Small intestine (tissue), 7 donors: ENCODE results near the gene TTLL10. TPM values are rescaled to one million over a fixed set of nuclear protein-coding genes. Genes with fewer than 3 reads are reported as not detected.

ENCODE experiments used
- DNase-seq, 2 donors: peaks; one replicate each; pipeline versions ENCODE4 v3.0.0 to v3.0.0-alpha.2; 2013
- FAIRE-seq: peaks from 2 replicates; lab custom pipeline; 2012; peaks lifted over from hg19 to GRCh38; lab: Jason Lieb, UNC
- H3K27ac ChIP-seq, 3 donors: one replicate each; pipeline ENCODE4 v1.5.1; 2013; ENCODE audit warnings: low read length in 2 of 3, mild to moderate bottlenecking in 2 of 3, control low read depth in 1 of 3, inconsistent platforms in 1 of 3, low read depth in 1 of 3, moderate library complexity in 1 of 3
- H3K27me3 ChIP-seq, 3 donors: one replicate each; pipeline ENCODE4 v1.6.1; 2013; ENCODE audit warnings: low read length in 3 of 3, inconsistent platforms in 1 of 3; ENCODE audit not compliant: control insufficient read depth in 3 of 3, insufficient read depth in 3 of 3
- H3K36me3 ChIP-seq, 3 donors: one replicate each; pipeline ENCODE4 v1.6.1; 2013; ENCODE audit warnings: low read length in 3 of 3, inconsistent platforms in 1 of 3, low read depth in 1 of 3, mild to moderate bottlenecking in 1 of 3, moderate library complexity in 1 of 3; ENCODE audit not compliant: control insufficient read depth in 3 of 3, insufficient read depth in 2 of 3
- H3K4me1 ChIP-seq, 3 donors: one replicate each; pipeline ENCODE4 v1.6.1; 2013; ENCODE audit warnings: low read length in 2 of 3, inconsistent platforms in 1 of 3, low read depth in 1 of 3, mild to moderate bottlenecking in 1 of 3, moderate library complexity in 1 of 3; ENCODE audit not compliant: control insufficient read depth in 3 of 3, insufficient read depth in 2 of 3
- H3K4me3 ChIP-seq, 3 donors: one replicate each; pipeline ENCODE4 v1.5.1; 2013; ENCODE audit warnings: low read length in 3 of 3, control low read depth in 1 of 3, inconsistent platforms in 1 of 3, low read depth in 1 of 3, mild to moderate bottlenecking in 1 of 3, moderate library complexity in 1 of 3
- H3K9me3 ChIP-seq, 2 donors: one replicate each; pipeline ENCODE4 v1.6.1; 2013; ENCODE audit warnings: low read depth in 1 of 2, low read length in 1 of 2; ENCODE audit not compliant: control insufficient read depth in 2 of 2, insufficient read depth in 1 of 2
- WGBS, 3 donors: extraction: QIAGEN DNeasy Blood & Tissue Kit; methylation state at CpG; one replicate each; pipeline ENCODE4 v1.1.7; 2013; 5-methylcytosine and 5-hydroxymethylcytosine counted together
- polyA plus RNA-seq, 4 donors: library from polyadenylated mRNA; stranded (reverse) in 3 of 4; unstranded in 1 of 4; fragments of 200-250 nt in 3 of 4; fragments of 120-200 nt in 1 of 4; gene quantifications; one replicate each; pipeline versions ENCODE4 v1.2.1 to v1.2.3, GENCODE V29; 2013
- donor health status: healthy with polysubstance abuse.
- donor health status: control.
- donor health status: control.
- donor health status: Bipolar disorder and iron deficiency.
- donor health status: healthy.

Gene TTLL10
- polyA plus RNA-seq, 4 donors: 0.21 to 0.36 TPM; not detected in 2

- Histone ChIP-seq H3K4me3 (no peak overlapping the region), H3K27me3 (peaks cover 11 to 51% (median 14%) of the 10 kb centered on the region in 3 donors), H3K9me3 (no peaks in the 10 kb centered on the region), H3K27ac (no peak overlapping the region), H3K4me1 (peaks cover 0 to 44% (median 3%) of the 10 kb centered on the region in 3 donors), H3K36me3 (peaks cover 0 to 15% (median 0%) of the 10 kb centered on the region in 3 donors)
- no peak for FAIRE-seq
- DNase-seq: no peak
- WGBS, 3 donors: 61 to 88% (median 77%) methylated on average over 19 to 26 of the region's 26 CpGs
Measured at GRCh38 chr1:1241588-1242219, 68.0 kb downstream of the TTLL10 start.

DNA sequence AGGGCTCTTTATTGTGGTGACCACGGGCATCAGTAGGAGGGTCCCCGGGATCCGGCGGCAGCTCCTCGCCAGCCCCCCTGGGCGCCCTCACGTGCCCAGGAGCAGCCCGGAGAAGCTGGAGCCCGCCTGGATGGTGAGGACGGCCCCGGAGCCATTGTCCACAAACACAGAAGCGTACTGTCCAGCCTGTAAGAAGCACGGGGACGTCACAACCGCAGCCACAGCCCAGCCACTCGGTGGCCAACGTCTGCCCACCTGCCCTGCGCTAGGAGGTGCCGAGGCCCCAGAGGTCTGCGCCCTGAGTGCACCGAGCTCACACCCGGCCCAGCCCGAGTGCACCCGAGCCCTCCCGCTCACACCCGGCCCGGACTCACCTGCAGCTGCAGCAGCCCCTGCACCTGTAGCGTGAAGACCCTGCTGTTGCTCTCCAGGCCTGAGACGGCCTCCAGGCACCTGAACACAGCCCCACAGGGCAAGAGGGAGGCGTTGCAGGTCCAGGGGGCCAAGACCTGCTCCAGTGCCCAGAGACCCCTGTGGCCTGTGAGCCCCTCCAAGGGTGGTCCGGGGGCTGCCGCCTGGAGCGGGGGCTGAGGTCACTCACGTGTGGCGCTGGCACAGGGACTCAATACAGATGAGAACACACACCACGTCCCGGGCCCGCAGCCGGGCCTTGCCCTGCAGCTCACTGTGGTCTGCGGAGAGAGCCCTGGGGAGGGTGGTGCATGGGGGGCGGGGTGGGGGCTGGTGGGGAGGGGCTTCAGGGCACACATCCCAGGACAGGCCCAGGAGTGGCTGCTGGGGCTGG lies 69.0 kb downstream of the TTLL10 start:
- peaks cover 0 to 15% (median 0%) of the 10 kb centered on the region in 3 donors for H3K36me3 ChIP-seq
- WGBS, 3 donors: 72 to 90% (median 86%) methylated on average over 36 to 41 of the region's 41 CpGs
- peaks cover 0 to 34% (median 3%) of the 10 kb centered on the region in 3 donors for H3K4me1 ChIP-seq
- H3K27ac ChIP-seq: no peak overlapping the region
- no peak for FAIRE-seq
- H3K4me3 ChIP-seq: peak overlapping the region in 1 of 3 donors; percentile 70
- no peak for DNase-seq
- no peaks in the 10 kb centered on the region for H3K9me3 ChIP-seq
- peaks cover 15 to 55% (median 20%) of the 10 kb centered on the region in 3 donors for H3K27me3 ChIP-seq

GRCh38 chr1:1243266-1243660 lies 69.6 kb downstream of the TTLL10 start:
- FAIRE-seq: no peak
- peaks cover 0 to 15% (median 0%) of the 10 kb centered on the region in 3 donors for H3K36me3 ChIP-seq
- H3K4me3 ChIP-seq: peak overlapping the region in 2 of 3 donors; percentile 63 to 70
- peaks cover 0 to 28% (median 2%) of the 10 kb centered on the region in 3 donors for H3K4me1 ChIP-seq
- H3K27me3 ChIP-seq: peaks cover 12 to 52% (median 22%) of the 10 kb centered on the region in 3 donors
- no peak for DNase-seq
- 77 to 89% (median 88%) methylated on average over 12 to 23 of the region's 23 CpGs for WGBS, 3 donors
- no peak overlapping the region for H3K27ac ChIP-seq
- no peaks in the 10 kb centered on the region for H3K9me3 ChIP-seq

GRCh38 chr1:1243807-1244191 lies 70.1 kb downstream of the TTLL10 start:
- H3K4me1 ChIP-seq: peaks cover 0 to 24% (median 2%) of the 10 kb centered on the region in 3 donors
- DNase-seq (no peak), FAIRE-seq (no peak)
- H3K36me3 ChIP-seq: peaks cover 0 to 15% (median 0%) of the 10 kb centered on the region in 3 donors
- 20 to 46% (median 36%) methylated on average over 21 to 23 of the region's 23 CpGs for WGBS, 3 donors
- H3K4me3 ChIP-seq: peak overlapping the region in 2 of 3 donors; percentile 63 to 70
- H3K27ac ChIP-seq: peak overlapping the region in 1 of 3 donors; percentile 47
- H3K27me3 ChIP-seq: peaks cover 11 to 47% (median 22%) of the 10 kb centered on the region in 3 donors
- H3K9me3 ChIP-seq: no peaks in the 10 kb centered on the region

- 7 to 49% (median 30%) methylated on average over 23 to 30 of the region's 30 CpGs for WGBS, 3 donors
- H3K4me1 ChIP-seq: peaks cover 0 to 19% (median 2%) of the 10 kb centered on the region in 3 donors
- peak overlapping the region in 1 of 3 donors; percentile 47 for H3K27ac ChIP-seq
- peak; percentile 86 to 87 for DNase-seq
- FAIRE-seq: no peak
- H3K4me3 ChIP-seq: peak overlapping the region in 2 of 3 donors; percentile 63 to 70
- peaks cover 11 to 42% (median 22%) of the 10 kb centered on the region in 3 donors for H3K27me3 ChIP-seq
- H3K9me3 ChIP-seq: no peaks in the 10 kb centered on the region
- peaks cover 0 to 15% (median 0%) of the 10 kb centered on the region in 3 donors for H3K36me3 ChIP-seq
Measured at GRCh38 chr1:1244192-1244811, 70.6 kb downstream of the TTLL10 start.

DNA sequence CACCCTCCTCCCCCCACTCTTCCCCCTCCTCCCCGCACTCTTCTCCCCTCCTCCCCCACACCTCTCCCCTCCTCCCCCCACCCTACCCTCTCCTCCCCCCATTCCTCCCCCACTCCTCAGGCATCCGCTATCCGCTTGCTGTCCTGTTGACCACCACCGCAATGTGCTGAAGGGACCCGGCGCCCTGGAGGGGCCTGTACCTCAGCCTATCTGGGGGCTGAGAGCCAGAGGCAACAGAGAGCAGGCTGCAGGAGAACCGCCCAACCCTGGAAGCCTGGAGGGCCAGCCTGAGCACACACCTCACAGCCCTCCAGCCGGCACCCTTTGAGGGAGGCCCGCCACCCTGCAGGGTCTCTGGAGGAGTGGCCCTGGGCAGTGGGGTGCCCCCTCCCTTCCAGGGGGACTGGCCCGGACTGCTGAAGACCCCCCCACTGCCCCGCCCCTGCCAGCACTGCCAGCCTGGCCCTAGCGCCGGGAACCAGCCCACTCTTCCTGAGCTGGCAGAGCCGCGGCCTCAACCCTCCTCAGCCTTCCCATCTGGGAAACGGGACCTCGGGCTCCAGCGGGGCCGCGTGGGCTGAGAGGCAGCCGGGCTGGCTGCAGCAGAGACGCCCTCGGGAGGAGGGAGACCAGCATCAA lies 71.6 kb downstream of the TTLL10 start:
- Histone ChIP-seq H3K4me3 (no peak overlapping the region), H3K9me3 (no peaks in the 10 kb centered on the region), H3K4me1 (peaks cover 0 to 12% (median 2%) of the 10 kb centered on the region in 3 donors), H3K36me3 (peaks cover 0 to 15% (median 0%) of the 10 kb centered on the region in 3 donors), H3K27me3 (peaks cover 11 to 32% (median 22%) of the 10 kb centered on the region in 3 donors), H3K27ac (no peak overlapping the region)
- DNase-seq (no peak), FAIRE-seq (no peak)
- 58 to 74% (median 66%) methylated on average over 22 to 23 of the region's 23 CpGs for WGBS, 3 donors

- H3K4me1 ChIP-seq: peaks cover 0 to 12% (median 2%) of the 10 kb centered on the region in 3 donors
- H3K9me3 ChIP-seq: no peaks in the 10 kb centered on the region
- WGBS, 3 donors: 23 to 37% (median 35%) methylated on average over 37 to 45 of the region's 45 CpGs
- H3K27me3 ChIP-seq: peaks cover 11 to 29% (median 22%) of the 10 kb centered on the region in 3 donors
- DNase-seq: no peak
- H3K36me3 ChIP-seq: peaks cover 0 to 20% (median 0%) of the 10 kb centered on the region in 3 donors
- FAIRE-seq: no peak
- no peak overlapping the region for H3K27ac ChIP-seq
- no peak overlapping the region for H3K4me3 ChIP-seq
Measured at GRCh38 chr1:1245817-1246576, 72.3 kb downstream of the TTLL10 start.
